HG03575 (cell line): Measurements from ENCODE around the gene GINS2.

ENCODE experiments used
- ATAC-seq: cut with Tn5 transposase; IDR thresholded peaks from one replicate; pipeline ENCODE4 v1.9.1; 2021; ENCODE audit not compliant: unreplicated experiment, insufficient number of reproducible peaks, low FRiP score; ENCODE audit errors: extremely low read depth

GINS2 gene

GRCh38 chr16:85696781-85697180 lies 8.0 kb upstream of the GINS2 start:
- no peak for ATAC-seq

- ATAC-seq, result no peak
These were observed 6.7 kb upstream of the GINS2 start for GRCh38 chr16:85695196-85696128.

- no peak for ATAC-seq
These were observed 1.8 kb upstream of the GINS2 start for GRCh38 chr16:85690469-85691064.

GRCh38 chr16:85689950-85690320 lies 1.2 kb upstream of the GINS2 start:
- no peak for ATAC-seq

- no peak for ATAC-seq
These were observed 663 bp upstream of the GINS2 start for GRCh38 chr16:85689285-85689949.

- no peak for ATAC-seq
These were observed 893 bp downstream of the GINS2 start for GRCh38 chr16:85687651-85688471.

GRCh38 chr16:85686912-85687591 lies 1.7 kb downstream of the GINS2 start:
- no peak for ATAC-seq

- ATAC-seq, result no peak
These were observed 3.5 kb downstream of the GINS2 start for GRCh38 chr16:85685251-85685650.

- no peak for ATAC-seq
These were observed 5.4 kb downstream of the GINS2 start for GRCh38 chr16:85683363-85683762.

GRCh38 chr16:85682516-85682915 lies 6.2 kb downstream of the GINS2 start:
- ATAC-seq, result no peak

GRCh38 chr16:85681255-85681654 lies 7.5 kb downstream of the GINS2 start:
- ATAC-seq, result no peak

GRCh38 chr16:85680352-85680944 lies 8.3 kb downstream of the GINS2 start:
- no peak for ATAC-seq

GRCh38 chr16:85679870-85680269 lies 8.9 kb downstream of the GINS2 start:
- no peak for ATAC-seq

GRCh38 chr16:85678821-85679220 lies 9.9 kb downstream of the GINS2 start:
- no peak for ATAC-seq

- ATAC-seq, result no peak
These were observed 10.7 kb downstream of the GINS2 start for GRCh38 chr16:85678016-85678415.

GRCh38 chr16:85677383-85677967 lies 11.3 kb downstream of the GINS2 start:
- ATAC-seq, result no peak

GRCh38 chr16:85676466-85676865 lies 12.3 kb downstream of the GINS2 start:
- no peak for ATAC-seq
